H1 (cell line): Measurements from ENCODE around the gene TAF6. TPM values are rescaled to one million over a fixed set of nuclear protein-coding genes. Genes with fewer than 3 reads are reported as not detected.

Source experiments
- CTCF ChIA-PET: fragments of 300-600 bp; sonication (Branson Sonifier 250); formaldehyde crosslinking; loops from one replicate; lab custom pipeline; 2021; ENCODE audit not compliant: partially characterized antibody; lab: Charles Lee
- POLR2A ChIA-PET: fragments of 300-600 bp; sonication (Branson Sonifier 250); formaldehyde crosslinking; loops from one replicate; lab custom pipeline; 2021; ENCODE audit warnings: inconsistent platforms; ENCODE audit not compliant: partially characterized antibody; lab: Charles Lee
- DNase-seq, 2 experiments: peaks; one replicate each; pipeline versions ENCODE4 v3.0.0 to v3.0.0-alpha.2; 2010 to 2022; ENCODE audit warnings: low spot score in 2 of 2, low read depth in 1 of 2, mixed read lengths in 1 of 2
- FAIRE-seq: peaks from 2 replicates; lab custom pipeline; 2011; peaks lifted over from hg19 to GRCh38; lab: Jason Lieb, UNC
- H2AFZ ChIP-seq: 2 replicates; pipeline ENCODE4 v1.8.1; 2012; ENCODE audit warnings: low read length, inconsistent platforms
- H2AK5ac ChIP-seq: 2 replicates; pipeline ENCODE4 v1.6.1; 2013; ENCODE audit warnings: low read depth, low read length
- H2BK120ac ChIP-seq: replicated peaks from 2 replicates; pipeline ENCODE3; 2013; ENCODE audit warnings: low read depth, low read length, inconsistent platforms
- H2BK12ac ChIP-seq: 2 replicates; pipeline ENCODE4 v1.6.1; 2013; ENCODE audit warnings: low read depth, low read length
- H2BK15ac ChIP-seq: 2 replicates; pipeline ENCODE4 v1.6.1; 2013; ENCODE audit warnings: low read length
- H2BK20ac ChIP-seq: 2 replicates; pipeline ENCODE4 v1.6.1; 2013; ENCODE audit warnings: low read length
- H2BK5ac ChIP-seq: 2 replicates; pipeline ENCODE4 v1.6.1; 2013; ENCODE audit warnings: low read depth, low read length
- H3K14ac ChIP-seq: 2 replicates; pipeline ENCODE4 v1.6.1; 2013; ENCODE audit warnings: inconsistent platforms; ENCODE audit not compliant: insufficient read length
- H3K18ac ChIP-seq: 2 replicates; pipeline ENCODE4 v1.6.1; 2013; ENCODE audit warnings: low read length; ENCODE audit errors: extremely low read depth
- H3K23ac ChIP-seq: 2 replicates; pipeline ENCODE4 v1.6.1; 2013; ENCODE audit warnings: inconsistent platforms; ENCODE audit not compliant: insufficient read length
- H3K23me2 ChIP-seq: 2 replicates; pipeline ENCODE4 v1.6.1; 2013; ENCODE audit warnings: low read depth, low read length
- H3K27ac ChIP-seq: 2 replicates; pipeline ENCODE4 v1.6.1; 2011; ENCODE audit warnings: low read depth, low read length, inconsistent platforms
- H3K27me3 ChIP-seq, 4 experiments: replicated peaks in 1 of 4; 1 replicate in 1 of 4; 2 replicates in 3 of 4; pipeline versions ENCODE4 v1.6.1 to v1.8.1; 2011 to 2013; ENCODE audit warnings: low read length in 3 of 4, mild to moderate bottlenecking in 3 of 4, inconsistent platforms in 2 of 4, mixed read lengths in 2 of 4, moderate library complexity in 1 of 4; ENCODE audit not compliant: control insufficient read depth in 3 of 4, insufficient read depth in 3 of 4; ENCODE audit errors: extremely low read depth in 1 of 4
- H3K36me3 ChIP-seq, 4 experiments: 2 replicates each; pipeline versions ENCODE4 v1.6.1 to v1.8.1; 2011 to 2013; ENCODE audit warnings: mild to moderate bottlenecking in 4 of 4, low read length in 3 of 4, moderate library complexity in 2 of 4, control low read depth in 1 of 4, inconsistent platforms in 1 of 4; ENCODE audit not compliant: insufficient read depth in 4 of 4, control insufficient read depth in 2 of 4
- H3K4ac ChIP-seq: replicated peaks from 2 replicates; pipeline ENCODE3; 2013; ENCODE audit warnings: low read length, low read depth, mixed read lengths, inconsistent platforms; ENCODE audit not compliant: insufficient read length
- H3K4me1 ChIP-seq, 4 experiments: replicated peaks in 1 of 4; 1 replicate in 1 of 4; 2 replicates in 3 of 4; pipeline versions ENCODE4 v1.6.1 to v1.8.1; 2011 to 2013; ENCODE audit warnings: low read length in 3 of 4, inconsistent platforms in 2 of 4, mixed read lengths in 1 of 4; ENCODE audit not compliant: insufficient read depth in 4 of 4, control insufficient read depth in 3 of 4
- H3K4me2 ChIP-seq, 2 experiments: 2 replicates each; pipeline versions ENCODE4 v1.6.1 to v1.8.1; 2011 to 2013; ENCODE audit warnings: low read depth in 2 of 2, low read length in 2 of 2, control low read depth in 1 of 2, inconsistent platforms in 1 of 2, mild to moderate bottlenecking in 1 of 2; ENCODE audit not compliant: insufficient read depth in 1 of 2
- H3K4me3 ChIP-seq, 4 experiments: fragments of 200-600, 300-600 bp in 1 of 4; sonication (generic), shearing (Covaris generic), sonication (Bioruptor Twin) in 1 of 4; 2 replicates each; pipeline versions ENCODE4 v1.5.1 to v1.8.1; 2011 to 2016; ENCODE audit warnings: low read length in 4 of 4, low read depth in 3 of 4, control low read depth in 2 of 4, inconsistent platforms in 2 of 4, mild to moderate bottlenecking in 2 of 4, mixed read lengths in 1 of 4, moderate library complexity in 1 of 4; ENCODE audit not compliant: insufficient read depth in 2 of 4; ENCODE audit errors: extremely low read depth in 1 of 4
- H3K56ac ChIP-seq: replicated peaks from 2 replicates; pipeline ENCODE3; 2013; ENCODE audit warnings: low read depth, mild to moderate bottlenecking, mixed read lengths, low read length, inconsistent platforms; ENCODE audit not compliant: insufficient read length
- H3K79me1 ChIP-seq: 2 replicates; pipeline ENCODE4 v1.6.1; 2013; ENCODE audit warnings: low read depth, low read length, control low read depth
- H3K79me2 ChIP-seq, 2 experiments: 2 replicates each; pipeline versions ENCODE4 v1.6.1 to v1.8.1; 2012 to 2013; ENCODE audit warnings: low read length in 2 of 2, mild to moderate bottlenecking in 2 of 2, inconsistent platforms in 1 of 2; ENCODE audit not compliant: insufficient read depth in 2 of 2, control insufficient read depth in 1 of 2
- H3K9ac ChIP-seq, 4 experiments: replicated peaks in 1 of 4; 1 replicate in 1 of 4; 2 replicates in 3 of 4; pipeline versions ENCODE4 v1.6.1 to v1.8.1; 2011 to 2013; ENCODE audit warnings: low read depth in 3 of 4, low read length in 3 of 4, control low read depth in 2 of 4, mild to moderate bottlenecking in 2 of 4, moderate library complexity in 2 of 4, inconsistent platforms in 1 of 4; ENCODE audit errors: extremely low read depth in 1 of 4
- H3K9me3 ChIP-seq, 2 experiments: 2 replicates each; pipeline versions ENCODE4 v1.6.1 to v1.8.1; 2012 to 2013; ENCODE audit warnings: mild to moderate bottlenecking in 2 of 2, moderate library complexity in 2 of 2, control low read depth in 1 of 2, inconsistent platforms in 1 of 2, low read depth in 1 of 2, low read length in 1 of 2, mixed read lengths in 1 of 2; ENCODE audit not compliant: insufficient read depth in 2 of 2
- H4K20me1 ChIP-seq, 2 experiments: replicated peaks in 1 of 2; 2 replicates each; pipeline versions ENCODE3 to v1.8.1; 2011 to 2013; ENCODE audit warnings: inconsistent platforms in 2 of 2, low read length in 2 of 2, mild to moderate bottlenecking in 1 of 2; ENCODE audit not compliant: insufficient read depth in 2 of 2, control insufficient read depth in 1 of 2
- H4K5ac ChIP-seq: 2 replicates; pipeline ENCODE4 v1.6.1; 2013; ENCODE audit warnings: low read length, low read depth, mixed read lengths, inconsistent platforms; ENCODE audit not compliant: insufficient read length
- H4K8ac ChIP-seq: 2 replicates; pipeline ENCODE4 v1.8.0; 2013; ENCODE audit warnings: mild to moderate bottlenecking, moderate library complexity, low read length, inconsistent platforms; ENCODE audit not compliant: insufficient read depth; ENCODE audit errors: extremely low read depth
- H4K91ac ChIP-seq: replicated peaks from 2 replicates; pipeline ENCODE3; 2013; ENCODE audit warnings: low read length, mixed read lengths, inconsistent platforms; ENCODE audit not compliant: insufficient read length
- EP300 ChIP-seq, 2 experiments: IDR thresholded peaks; 1 replicate in 1 of 2; 2 replicates in 1 of 2; pipeline ENCODE4 v1.6.1; 2011 to 2012; ENCODE audit warnings: low read depth in 2 of 2, low read length in 2 of 2, mild to moderate bottlenecking in 2 of 2, borderline replicate concordance in 1 of 2, inconsistent platforms in 1 of 2, moderate library complexity in 1 of 2
- JUN ChIP-seq: IDR thresholded peaks from 2 replicates; pipeline ENCODE4 v1.6.1; 2011; ENCODE audit warnings: low read depth, mild to moderate bottlenecking, improper control_type of control experiment, low read length
- JUND ChIP-seq: IDR thresholded peaks from 2 replicates; pipeline ENCODE4 v1.6.1; 2011; ENCODE audit warnings: mild to moderate bottlenecking, improper control_type of control experiment, low read length
- KDM1A ChIP-seq: fragments of 200-600, 300-600 bp; sonication (generic); IDR thresholded peaks from 2 replicates; pipeline ENCODE4 v1.7.1; 2016; ENCODE audit warnings: mild to moderate bottlenecking, low read length, borderline replicate concordance
- KDM5A ChIP-seq: fragments of 200-600 bp; IDR thresholded peaks from 2 replicates; pipeline ENCODE4 v1.7.1; 2012; ENCODE audit warnings: mild to moderate bottlenecking, low read length, inconsistent platforms, mixed read lengths
- PHF8 ChIP-seq: fragments of 200-600 bp; sonication (generic); conservative IDR thresholded peaks from 2 replicates; pipeline ENCODE4 v1.7.1; 2012; ENCODE audit warnings: low read depth, mild to moderate bottlenecking, inconsistent platforms, low read length, moderate library complexity
- POLR2A ChIP-seq, 2 experiments: IDR thresholded peaks; 1 replicate in 1 of 2; 2 replicates in 1 of 2; pipeline ENCODE4 v1.6.1; 2011; ENCODE audit warnings: low read depth in 2 of 2, low read length in 2 of 2, mild to moderate bottlenecking in 2 of 2; ENCODE audit errors: control extremely low read depth in 1 of 2
- RXRA ChIP-seq: IDR thresholded peaks from 2 replicates; pipeline ENCODE4 v1.6.1; 2011; ENCODE audit warnings: low read depth, mild to moderate bottlenecking, low read length, moderate library complexity; ENCODE audit not compliant: insufficient read depth
- TCF12 ChIP-seq: IDR thresholded peaks from 2 replicates; pipeline ENCODE4 v1.6.1; 2011; ENCODE audit warnings: low read depth, mild to moderate bottlenecking, low read length
- TEAD4 ChIP-seq: IDR thresholded peaks from 2 replicates; pipeline ENCODE4 v1.6.1; 2012; ENCODE audit warnings: low read depth, low read length, inconsistent platforms, mixed read lengths
- WGBS, 2 experiments: shearing (Covaris generic) in 1 of 2; methylation state at CpG; one replicate each; pipeline versions ENCODE4 v1.1.6 to v1.1.7; 2013 to 2015; ENCODE audit warnings: low lambda C conversion rate in 2 of 2, mixed read lengths in 2 of 2, inconsistent platforms in 1 of 2, low coverage in 1 of 2, missing lambda C conversion rate in 1 of 2; ENCODE audit not compliant: insufficient replicate concordance in 2 of 2, insufficient coverage in 1 of 2, insufficient read length in 1 of 2; ENCODE audit errors: extremely low coverage in 1 of 2, missing lambda C conversion rate in 1 of 2; 5-methylcytosine and 5-hydroxymethylcytosine counted together
- polyA plus RNA-seq, 7 experiments: library from polyadenylated mRNA; depleted of rRNA in 3 of 7; stranded (reverse) in 5 of 7; unstranded in 2 of 7; fragments of >200 nt in 5 of 7; fragments of 200-250 nt in 2 of 7; gene quantifications; 1 replicate in 5 of 7; 2 replicates in 1 of 7; 4 replicates in 1 of 7; pipeline versions ENCODE4 v1.2.1 to v1.2.3, GENCODE V29; 2011 to 2013; ENCODE audit warnings: missing spikeins in 2 of 7, mixed read lengths in 2 of 7
- total RNA-seq: library from RNA; stranded (reverse); fragmentation: NEBNext Ultra II Directional; extraction: Animal tissue kit (Norgen Biotek cat#: 25700); gene quantifications from 2 replicates; pipeline ENCODE4 v1.2.1, GENCODE V29; 2021
- TF ChIP-seq, protein P1 (sequence below): IDR thresholded peaks from 2 replicates; pipeline ENCODE4 v1.6.1; 2012; ENCODE audit warnings: inconsistent platforms

Gene TAF6
- total and polyA plus RNA-seq, 2 of the 8 experiments (the other 6 are each of a cell fraction or from before 2014, with no cell fraction given): 66.7 to 101 TPM

DNA sequence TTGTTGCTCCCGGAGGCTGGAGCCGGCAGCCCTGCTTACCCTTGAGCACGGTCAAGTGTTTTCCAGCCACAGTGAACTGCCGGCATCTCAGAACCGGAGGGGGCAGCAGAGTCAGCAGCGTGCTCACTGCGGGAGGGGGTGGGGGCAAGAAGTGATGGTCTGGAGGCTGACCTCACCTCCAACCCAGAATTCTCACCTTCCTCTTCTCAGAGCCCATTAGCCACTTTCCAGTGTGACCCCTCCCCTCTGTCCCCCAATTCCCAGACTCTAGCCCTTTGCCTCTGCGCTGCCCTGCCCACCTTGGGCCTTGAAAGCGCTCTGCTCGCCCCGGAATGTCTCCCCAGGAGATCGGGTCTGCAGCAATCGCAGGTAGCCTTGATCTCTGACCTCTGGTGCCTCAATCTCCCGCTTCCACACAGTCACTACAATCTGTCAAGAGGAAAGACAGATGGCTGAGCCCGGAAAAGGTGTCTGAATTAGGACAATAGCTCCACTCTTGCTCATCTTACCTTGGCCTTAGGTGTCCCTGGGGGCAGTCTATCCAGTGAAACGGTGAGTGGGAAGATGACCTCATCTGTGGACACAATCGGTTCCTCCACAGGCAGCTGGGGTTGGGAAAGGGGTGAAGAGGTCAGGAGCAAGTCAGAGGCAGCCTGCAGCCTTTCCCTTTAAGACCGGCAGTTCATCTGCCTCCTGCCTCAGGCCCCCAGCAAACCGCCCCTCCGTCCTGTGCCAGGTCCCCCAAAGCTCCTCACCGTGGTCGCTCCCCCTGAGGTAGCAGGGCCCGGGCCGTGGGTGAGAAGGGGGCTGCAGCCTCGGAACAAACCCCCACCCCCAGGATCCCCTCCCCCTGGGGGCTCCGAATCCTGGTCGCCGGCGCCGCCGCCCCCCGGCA is 38.4 kb upstream of the TAF6 start:
- Histone ChIP-seq H3K9ac (peak overlapping the region; percentile 48 to 95 (median 62)), H3K4me2 (peak overlapping the region; percentile 75 to 94), H3K79me2 (no peaks in the 10 kb centered on the region), H3K18ac (no peak overlapping the region), H3K4me3 (peak overlapping the region; percentile 57 to 88 (median 80)), H4K91ac (no peak overlapping the region), H3K23ac (no peak overlapping the region), H2BK5ac (no peak overlapping the region), H3K4me1 (peaks cover 0 to 12% (median 8%) of the 10 kb centered on the region in 4 experiments; a peak in 5 of 7 replicates), H3K23me2 (peaks cover 6% of the 10 kb centered on the region), H3K79me1 (no peaks in the 10 kb centered on the region; the same call in 1 of the 2 replicates), H2BK12ac (no peak overlapping the region), H3K4ac (peak overlapping the region; percentile 13), H3K14ac (no peak overlapping the region), H2BK120ac (no peak overlapping the region), H3K27ac (no peak overlapping the region), H2AK5ac (no peak overlapping the region), H2BK15ac (no peak overlapping the region), H3K9me3 (no peaks in the 10 kb centered on the region), H3K27me3 (no peaks in the 10 kb centered on the region), H4K20me1 (peaks cover 12 to 30% of the 10 kb centered on the region in 2 experiments), H2AFZ (no peak overlapping the region), H2BK20ac (no peak overlapping the region), H3K56ac (no peak overlapping the region), H4K8ac (peak overlapping the region; percentile 38; the same call in 1 of the 2 replicates), H4K5ac (no peak overlapping the region), H3K36me3 (peaks cover 6 to 42% (median 23%) of the 10 kb centered on the region in 4 experiments)
- 34% methylated on average over 32 of the region's 32 CpGs; no CpG with 5 or more reads in 1 of the 2 experiments for WGBS, 2 experiments
- ChIA-PET CTCF (interaction anchor here (0.7 to 7.9 kb wide), 7 partner anchors 9 to 59 kb away, joined by 3 to 83 read pairs (median 4); partner anchors contain the start of gene GAL3ST4), POLR2A (interaction anchor here (0.8 to 9.9 kb wide), 14 partner anchors 8 to 271 kb away, joined by 3 to 145 read pairs (median 6); partner anchors contain the start of genes AP4M1, GAL3ST4, GPC2 and LAMTOR4)
- no peak for FAIRE-seq
- DNase-seq: no peak
- TF ChIP-seq TEAD4: no peak
- TF ChIP-seq PHF8: no peak
- no peak for TF ChIP-seq RXRA
- TF ChIP-seq JUND: no peak
- TF ChIP-seq, protein P1, sequence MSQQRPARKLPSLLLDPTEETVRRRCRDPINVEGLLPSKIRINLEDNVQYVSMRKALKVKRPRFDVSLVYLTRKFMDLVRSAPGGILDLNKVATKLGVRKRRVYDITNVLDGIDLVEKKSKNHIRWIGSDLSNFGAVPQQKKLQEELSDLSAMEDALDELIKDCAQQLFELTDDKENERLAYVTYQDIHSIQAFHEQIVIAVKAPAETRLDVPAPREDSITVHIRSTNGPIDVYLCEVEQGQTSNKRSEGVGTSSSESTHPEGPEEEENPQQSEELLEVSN: no peak
- TF ChIP-seq KDM1A: no peak
- TF ChIP-seq POLR2A (IDR thresholded peaks at IDR 0.05; ENCODE audit: control extremely low read depth in 1 of 2, low read depth in 2 of 2, low read length in 2 of 2): peak in 1 of 2 experiments; percentile 14; a peak in 1 of 3 replicates
- TF ChIP-seq KDM5A: no peak
- no peak for TF ChIP-seq TCF12
- TF ChIP-seq EP300 (IDR thresholded peaks at IDR 0.05; ENCODE audit: borderline replicate concordance in 1 of 2, low read depth in 2 of 2, low read length in 2 of 2): no peak
- TF ChIP-seq JUN: no peak
